ENCODE data around the gene ARL6IP5.

ARL6IP5 gene

DNA sequence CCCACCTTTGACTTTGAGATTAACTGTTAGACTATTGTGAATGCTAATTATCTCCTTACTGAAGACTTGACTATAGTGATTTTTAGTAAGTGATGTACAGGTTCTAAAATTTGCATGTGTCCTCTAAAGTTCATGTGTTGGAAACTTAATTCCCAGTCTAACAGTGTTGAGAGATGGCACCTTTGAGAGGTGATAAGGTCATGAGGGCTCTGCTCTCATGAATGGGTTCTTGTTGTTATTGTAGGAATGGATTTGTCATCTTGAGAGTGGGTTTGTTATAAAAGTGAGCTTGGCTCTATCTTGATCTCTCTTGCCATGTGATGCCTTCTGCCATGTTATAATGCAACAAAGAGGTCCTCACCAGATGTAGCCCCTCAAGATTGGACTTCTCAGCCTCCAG, 56.6 kb downstream of the ARL6IP5 start:
- H3F3A ChIP-seq (ENCODE audit: low read depth), result no peaks in the 10 kb centered on the region
- TF ChIP-seq, protein P1, sequence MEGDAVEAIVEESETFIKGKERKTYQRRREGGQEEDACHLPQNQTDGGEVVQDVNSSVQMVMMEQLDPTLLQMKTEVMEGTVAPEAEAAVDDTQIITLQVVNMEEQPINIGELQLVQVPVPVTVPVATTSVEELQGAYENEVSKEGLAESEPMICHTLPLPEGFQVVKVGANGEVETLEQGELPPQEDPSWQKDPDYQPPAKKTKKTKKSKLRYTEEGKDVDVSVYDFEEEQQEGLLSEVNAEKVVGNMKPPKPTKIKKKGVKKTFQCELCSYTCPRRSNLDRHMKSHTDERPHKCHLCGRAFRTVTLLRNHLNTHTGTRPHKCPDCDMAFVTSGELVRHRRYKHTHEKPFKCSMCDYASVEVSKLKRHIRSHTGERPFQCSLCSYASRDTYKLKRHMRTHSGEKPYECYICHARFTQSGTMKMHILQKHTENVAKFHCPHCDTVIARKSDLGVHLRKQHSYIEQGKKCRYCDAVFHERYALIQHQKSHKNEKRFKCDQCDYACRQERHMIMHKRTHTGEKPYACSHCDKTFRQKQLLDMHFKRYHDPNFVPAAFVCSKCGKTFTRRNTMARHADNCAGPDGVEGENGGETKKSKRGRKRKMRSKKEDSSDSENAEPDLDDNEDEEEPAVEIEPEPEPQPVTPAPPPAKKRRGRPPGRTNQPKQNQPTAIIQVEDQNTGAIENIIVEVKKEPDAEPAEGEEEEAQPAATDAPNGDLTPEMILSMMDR (conservative IDR thresholded peaks at IDR 0.05; ENCODE audit: low read length), result no peak
- TF ChIP-seq EZH2phosphoT487 (IDR thresholded peaks at IDR 0.05; ENCODE audit: borderline replicate concordance), result no peak
- no peaks in the 10 kb centered on the region for H3K27me3 ChIP-seq (ENCODE audit: insufficient read depth, low read length, poor library complexity, severe bottlenecking)
- no peaks in the 10 kb centered on the region for H3K4me1 ChIP-seq (ENCODE audit: insufficient read depth, low read length, poor library complexity, severe bottlenecking)
- no peaks in the 10 kb centered on the region for H3K36me3 ChIP-seq (ENCODE audit: insufficient read depth, low read length)
- no peak overlapping the region for H2AFZ ChIP-seq (ENCODE audit: low read length)
- H3K9me3 ChIP-seq (ENCODE audit: insufficient read depth, low read depth, low read length), result no peaks in the 10 kb centered on the region
- no peaks in the 10 kb centered on the region for H3K9me2 ChIP-seq (replicated peaks; ENCODE audit: low read depth, low read length)
- H3K4me2 ChIP-seq (ENCODE audit: low read depth, low read length, poor library complexity, severe bottlenecking), result no peak overlapping the region
- no peak overlapping the region for H3K9ac ChIP-seq (ENCODE audit: low read depth, low read length, poor library complexity, severe bottlenecking)
- no peaks in the 10 kb centered on the region for H4K20me1 ChIP-seq (ENCODE audit: insufficient read depth, low read length, poor library complexity, severe bottlenecking)
- no peaks in the 10 kb centered on the region for H3K79me2 ChIP-seq (ENCODE audit: insufficient read depth, low read length)
- no peak overlapping the region for H3K4me3 ChIP-seq (ENCODE audit: low read length, poor library complexity, severe bottlenecking)

DNA sequence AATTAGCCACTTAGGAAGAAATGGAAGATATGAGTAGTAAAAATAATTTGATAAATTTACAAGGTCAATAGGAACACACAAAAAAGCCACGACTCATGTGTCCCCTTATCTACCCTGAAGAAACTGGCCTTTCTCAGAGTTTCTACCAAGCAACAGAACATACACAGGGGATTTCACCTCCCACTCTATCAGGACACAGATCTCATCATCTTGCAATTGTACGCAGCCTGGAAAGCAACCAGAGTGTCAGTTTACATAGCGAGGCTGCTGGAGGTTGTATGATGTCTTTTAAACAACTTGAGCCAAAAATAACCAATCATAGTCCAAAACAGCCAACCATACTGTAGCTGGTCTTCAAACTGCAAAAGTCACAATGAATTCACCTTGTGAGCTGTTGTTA, 57.4 kb downstream of the ARL6IP5 start:
- Histone ChIP-seq H3K36me3 (ENCODE audit: insufficient read depth, low read length) (no peaks in the 10 kb centered on the region), H4K20me1 (ENCODE audit: insufficient read depth, low read length, poor library complexity, severe bottlenecking) (no peaks in the 10 kb centered on the region), H3K9me3 (ENCODE audit: insufficient read depth, low read depth, low read length) (no peaks in the 10 kb centered on the region), H3K27me3 (ENCODE audit: insufficient read depth, low read length, poor library complexity, severe bottlenecking) (no peaks in the 10 kb centered on the region), H2AFZ (ENCODE audit: low read length) (no peak overlapping the region), H3K4me1 (ENCODE audit: insufficient read depth, low read length, poor library complexity, severe bottlenecking) (no peaks in the 10 kb centered on the region), H3K4me2 (ENCODE audit: low read depth, low read length, poor library complexity, severe bottlenecking) (no peak overlapping the region), H3K9ac (ENCODE audit: low read depth, low read length, poor library complexity, severe bottlenecking) (no peak overlapping the region), H3K4me3 (ENCODE audit: low read length, poor library complexity, severe bottlenecking) (no peak overlapping the region), H3K79me2 (ENCODE audit: insufficient read depth, low read length) (no peaks in the 10 kb centered on the region), H3F3A (ENCODE audit: low read depth) (no peaks in the 10 kb centered on the region), H3K9me2 (replicated peaks; ENCODE audit: low read depth, low read length) (no peaks in the 10 kb centered on the region)
- TF ChIP-seq, protein P1 (conservative IDR thresholded peaks at IDR 0.05; ENCODE audit: low read length), result no peak
- TF ChIP-seq EZH2phosphoT487 (IDR thresholded peaks at IDR 0.05; ENCODE audit: borderline replicate concordance), result no peak

DNA sequence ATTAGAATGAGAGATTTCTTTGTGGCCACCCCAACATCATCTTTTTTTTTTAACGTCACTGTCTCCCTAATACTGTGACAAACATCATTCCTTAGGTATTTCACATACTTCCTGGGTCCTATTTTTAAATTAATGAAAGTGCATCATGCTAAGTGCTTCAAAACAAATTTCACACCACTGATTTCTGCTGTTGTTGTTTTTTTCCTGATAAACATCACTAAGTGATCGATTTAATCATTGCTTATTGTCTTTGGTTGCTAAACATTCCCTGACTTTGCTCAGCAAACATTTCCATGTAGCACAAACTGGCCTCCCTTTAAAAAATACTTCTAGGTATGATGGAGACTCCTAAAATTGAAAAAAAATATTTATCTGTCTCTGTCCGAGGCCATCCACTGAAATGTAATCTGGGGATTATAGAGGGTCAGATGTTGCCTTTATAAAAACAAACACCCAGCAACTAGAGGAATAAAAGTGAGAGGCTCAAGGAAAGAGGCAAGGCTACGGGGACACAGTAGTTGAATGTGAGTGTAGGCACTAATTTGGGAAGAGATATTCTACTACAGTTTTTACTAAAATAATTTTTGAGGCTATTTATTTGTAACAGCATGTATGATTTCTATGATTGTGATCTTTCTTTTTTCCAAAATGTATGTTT, 58.2 kb downstream of the ARL6IP5 start:
- Histone ChIP-seq H3K9me2 (replicated peaks; ENCODE audit: low read depth, low read length) (no peaks in the 10 kb centered on the region), H3K4me1 (ENCODE audit: insufficient read depth, low read length, poor library complexity, severe bottlenecking) (no peaks in the 10 kb centered on the region), H3K4me3 (ENCODE audit: low read length, poor library complexity, severe bottlenecking) (no peak overlapping the region), H3K4me2 (ENCODE audit: low read depth, low read length, poor library complexity, severe bottlenecking) (no peak overlapping the region), H3K9me3 (ENCODE audit: insufficient read depth, low read depth, low read length) (no peaks in the 10 kb centered on the region), H3F3A (ENCODE audit: low read depth) (no peaks in the 10 kb centered on the region), H4K20me1 (ENCODE audit: insufficient read depth, low read length, poor library complexity, severe bottlenecking) (no peaks in the 10 kb centered on the region), H3K9ac (ENCODE audit: low read depth, low read length, poor library complexity, severe bottlenecking) (no peak overlapping the region), H2AFZ (ENCODE audit: low read length) (no peak overlapping the region), H3K79me2 (ENCODE audit: insufficient read depth, low read length) (no peaks in the 10 kb centered on the region), H3K36me3 (ENCODE audit: insufficient read depth, low read length) (no peaks in the 10 kb centered on the region), H3K27me3 (ENCODE audit: insufficient read depth, low read length, poor library complexity, severe bottlenecking) (no peaks in the 10 kb centered on the region)
- TF ChIP-seq, protein P1 (conservative IDR thresholded peaks at IDR 0.05; ENCODE audit: low read length), result no peak
- no peak for TF ChIP-seq EZH2phosphoT487 (IDR thresholded peaks at IDR 0.05; ENCODE audit: borderline replicate concordance)

Data from Loucy (cell line).